GM23338 (cell line): ENCODE measurements around the gene ABCA5. TPM values are rescaled to one million over a fixed set of nuclear protein-coding genes. Genes with fewer than 3 reads are reported as not detected.

Experiments
- ATAC-seq: fragments of 200-7000 bp; cut with Tn5 transposase; 3 replicates; pipeline ENCODE4 v1.9.1; 2020
- DNase-seq: peaks from one replicate; pipeline ENCODE4 v3.0.0-alpha.2; 2015; ENCODE audit warnings: low spot score
- H2AFZ ChIP-seq: fragments of 200-600 bp; sonication (generic); 2 replicates; pipeline ENCODE4 v1.8.0; 2016; ENCODE audit warnings: antibody characterized with exemption, mild to moderate bottlenecking, moderate library complexity
- H3F3A ChIP-seq: fragments of 200-600 bp; sonication (generic); replicated peaks from 2 replicates; pipeline ENCODE4 v1.8.0; 2017; ENCODE audit warnings: antibody characterized with exemption, mixed run types, low read depth
- H3K27ac ChIP-seq: fragments of 200-600 bp; sonication (generic); 2 replicates; pipeline ENCODE4 v1.6.1; 2016; ENCODE audit warnings: low read depth
- H3K27me3 ChIP-seq: fragments of 200-600 bp; sonication (generic); 2 replicates; pipeline ENCODE4 v1.8.0; 2016; ENCODE audit warnings: mild to moderate bottlenecking, mixed run types, moderate library complexity; ENCODE audit not compliant: insufficient read depth
- H3K36me3 ChIP-seq: fragments of 200-600 bp; sonication (generic); 2 replicates; pipeline ENCODE4 v1.8.0; 2016; ENCODE audit warnings: mild to moderate bottlenecking; ENCODE audit not compliant: insufficient read depth
- H3K4me1 ChIP-seq: fragments of 200-600 bp; sonication (generic); 2 replicates; pipeline ENCODE4 v1.8.0; 2016; ENCODE audit warnings: mild to moderate bottlenecking, moderate library complexity; ENCODE audit not compliant: insufficient read depth
- H3K4me2 ChIP-seq: fragments of 200-600 bp; sonication (generic); 2 replicates; pipeline ENCODE4 v1.7.1; 2017; ENCODE audit warnings: mixed run types
- H3K4me3 ChIP-seq: fragments of 200-600 bp; sonication (generic); 2 replicates; pipeline ENCODE4 v1.6.1; 2016; ENCODE audit warnings: mixed run types
- H3K79me2 ChIP-seq: fragments of 200-600 bp; sonication (generic); replicated peaks from 2 replicates; pipeline ENCODE4 v1.8.0; 2017; ENCODE audit warnings: mild to moderate bottlenecking; ENCODE audit not compliant: insufficient read depth
- H3K9me2 ChIP-seq: fragments of 200-600 bp; sonication (generic); 2 replicates; pipeline ENCODE4 v1.8.0; 2017; ENCODE audit not compliant: insufficient read depth
- H4K20me1 ChIP-seq: fragments of 200-600 bp; sonication (generic); replicated peaks from 2 replicates; pipeline ENCODE4 v1.8.0; 2017; ENCODE audit warnings: mild to moderate bottlenecking; ENCODE audit not compliant: insufficient read depth
- H3K27ac Mint-ChIP-seq: 2 replicates; pipeline ENCODE4 v1.8.0; 2020; ENCODE audit warnings: inconsistent platforms, mild to moderate bottlenecking, moderate library complexity, mixed read lengths
- H3K27me3 Mint-ChIP-seq: 3 replicates; pipeline ENCODE4 v1.8.0; 2022; ENCODE audit warnings: low read depth, mild to moderate bottlenecking, moderate library complexity, mixed read lengths, inconsistent platforms; ENCODE audit not compliant: insufficient read depth, poor library complexity
- H3K36me3 Mint-ChIP-seq: 3 replicates; pipeline ENCODE4 v1.8.0; 2021; ENCODE audit warnings: low read depth, mild to moderate bottlenecking, inconsistent platforms, moderate library complexity, mixed read lengths
- H3K4me1 Mint-ChIP-seq: 3 replicates; pipeline ENCODE4 v1.8.0; 2020; ENCODE audit warnings: mild to moderate bottlenecking, inconsistent platforms, mixed read lengths
- H3K4me3 Mint-ChIP-seq: 3 replicates; pipeline ENCODE4 v1.8.0; 2021; ENCODE audit warnings: moderate library complexity, mild to moderate bottlenecking, inconsistent platforms, mixed read lengths
- H3K9me3 Mint-ChIP-seq: 3 replicates; pipeline ENCODE4 v1.8.0; 2020; ENCODE audit warnings: moderate library complexity, mild to moderate bottlenecking, inconsistent platforms, mixed read lengths
- CTCF ChIP-seq, 2 experiments: fragments of 200-600 bp in 1 of 2; sonication (generic) in 1 of 2; conservative IDR thresholded peaks; 2 replicates each; pipeline versions ENCODE4 v1.5.1 to v1.6.1; 2016 to 2017; ENCODE audit warnings: antibody characterized with exemption in 2 of 2, low read depth in 2 of 2, mild to moderate bottlenecking in 2 of 2, moderate library complexity in 1 of 2
- ETS1 ChIP-seq: IDR thresholded peaks from 2 replicates; pipeline ENCODE4 v1.6.1; 2016; ENCODE audit warnings: antibody characterized with exemption
- EZH2phosphoT487 ChIP-seq: fragments of 200-600 bp; sonication (generic); IDR thresholded peaks from one replicate; pipeline ENCODE4 v1.8.1; 2018; ENCODE audit warnings: antibody characterized with exemption; ENCODE audit not compliant: unreplicated experiment
- JUNB ChIP-seq: IDR thresholded peaks from one replicate; pipeline ENCODE4 v1.6.1; 2016; ENCODE audit warnings: antibody characterized with exemption; ENCODE audit not compliant: unreplicated experiment
- ZNF114 ChIP-seq: fragments of 250-450 bp; sonication (Bioruptor Pico); IDR thresholded peaks from 2 replicates; pipeline ENCODE4 v1.5.0; 2020; ENCODE audit warnings: mild to moderate bottlenecking, moderate library complexity
- ZNF462 ChIP-seq: fragments of 250-450 bp; sonication (Bioruptor Pico); IDR thresholded peaks from 2 replicates; pipeline ENCODE4 v1.5.0; 2020; ENCODE audit warnings: mild to moderate bottlenecking, moderate library complexity
- polyA plus RNA-seq: library from polyadenylated mRNA; unstranded; fragments of >200 nt; fragmentation: Nextera tagmentation; extraction: Ambion mirVana; gene quantifications from 2 replicates; pipeline ENCODE4 v1.2.1, GENCODE V29; 2016
- total RNA-seq: library from RNA; depleted of rRNA; stranded (reverse); fragments of >200 nt; shearing (Covaris generic); gene quantifications from 2 replicates; pipeline ENCODE4 v1.2.3, GENCODE V29; 2014

ABCA5 gene
- total and polyA plus RNA-seq, 2 experiments from 2014 or later, result 3.1 to 3.4 TPM

- no peak for TF ChIP-seq ZNF462 (CRISPR knock-in tag)
- no peak for TF ChIP-seq JUNB
- no peak for TF ChIP-seq EZH2phosphoT487
- no peak for TF ChIP-seq ZNF114 (CRISPR knock-in tag)
- TF ChIP-seq ETS1, result no peak
These were observed 99.4 kb downstream of the ABCA5 start (continued) for GRCh38 chr17:69227541-69227940.

GRCh38 chr17:69223809-69224208, 103.1 kb downstream of the ABCA5 start:
- H3K79me2 ChIP-seq, result no peaks in the 10 kb centered on the region
- DNase-seq (no peak), ATAC-seq (no peak)
- TF ChIP-seq CTCF (conservative IDR thresholded peaks at IDR 0.05; ENCODE audit: low read depth in 2 of 2), result no peak
- no peaks in the 10 kb centered on the region for H4K20me1 ChIP-seq
- H3K4me1 Mint-ChIP-seq, result no peaks in the 10 kb centered on the region
- no peaks in the 10 kb centered on the region for H3K36me3 Mint-ChIP-seq
- no peak overlapping the region for H3K27ac ChIP-seq
- H3K9me3 Mint-ChIP-seq, result no peaks in the 10 kb centered on the region
- no peaks in the 10 kb centered on the region for H3K27me3 Mint-ChIP-seq
- no peaks in the 10 kb centered on the region; the same call in 1 of the 2 replicates for H3K4me1 ChIP-seq
- no peaks in the 10 kb centered on the region for H3K9me2 ChIP-seq
- H3K36me3 ChIP-seq, result no peaks in the 10 kb centered on the region
- peak overlapping the region; percentile 52; the same call in 1 of the 2 replicates for H2AFZ ChIP-seq
- H3F3A ChIP-seq, result no peaks in the 10 kb centered on the region
- H3K4me3 ChIP-seq, result no peak overlapping the region
- H3K4me2 ChIP-seq, result no peak overlapping the region
- H3K4me3 Mint-ChIP-seq, result no peak overlapping the region
- no peak overlapping the region for H3K27ac Mint-ChIP-seq
- no peaks in the 10 kb centered on the region for H3K27me3 ChIP-seq
